HEK293 (cell line): ENCODE results near the gene METTL24.

Experiments
- CTCF ChIA-PET: fragments of 350-600 bp; formaldehyde crosslinking; extraction: SDS; loops from one replicate; lab custom pipeline; 2021; ENCODE audit warnings: antibody characterized with exemption; lab: Yijun Ruan, JAX
- POLR2A ChIA-PET: fragments of 300-600 bp; formaldehyde crosslinking; extraction: SDS; loops from one replicate; lab custom pipeline; 2020; ENCODE audit warnings: antibody characterized with exemption, inconsistent platforms; lab: Yijun Ruan, JAX
- H3K27ac ChIP-seq: fragments of 200-500 bp; sonication (Bioruptor generic); 2 replicates; pipeline ENCODE4 v1.5.1; 2014; ENCODE audit warnings: low read depth, low read length, control low read depth, inconsistent platforms; ENCODE audit errors: extremely low read depth
- H3K36me3 ChIP-seq, 2 experiments: fragments of 200-500 bp in 1 of 2; sonication (Bioruptor generic) in 1 of 2; 1 replicate in 1 of 2; 2 replicates in 1 of 2; pipeline ENCODE4 v1.5.1; 2014 to 2017; ENCODE audit warnings: inconsistent platforms in 2 of 2, low read length in 2 of 2; ENCODE audit not compliant: control insufficient read depth in 2 of 2, insufficient read depth in 1 of 2
- H3K4me1 ChIP-seq: fragments of 200-500 bp; sonication (Bioruptor generic); 2 replicates; pipeline ENCODE4 v1.5.1; 2014; ENCODE audit warnings: mild to moderate bottlenecking, low read length, inconsistent platforms; ENCODE audit not compliant: control insufficient read depth, insufficient read depth
- H3K4me3 ChIP-seq: 2 replicates; pipeline ENCODE4 v1.5.1; 2011; ENCODE audit warnings: low read depth, mild to moderate bottlenecking, control low read depth, low read length, moderate library complexity
- H3K9me3 ChIP-seq: fragments of 200-500 bp; sonication (Bioruptor generic); 2 replicates; pipeline ENCODE4 v1.5.1; 2014; ENCODE audit warnings: low read depth, low read length, inconsistent platforms; ENCODE audit not compliant: control insufficient read depth, insufficient read depth
- GLI4 ChIP-seq: fragments of 450-650 bp; formaldehyde crosslinking; IDR thresholded peaks from 2 replicates; pipeline ENCODE4 v1.5.1; 2016; ENCODE audit warnings: missing biosample characterization, missing genetic modification characterization
- MYNN ChIP-seq: fragments of 450-650 bp; formaldehyde crosslinking; IDR thresholded peaks from 2 replicates; pipeline ENCODE4 v1.5.1; 2016; ENCODE audit warnings: missing biosample characterization, missing genetic modification characterization, borderline replicate concordance
- TRIM28 ChIP-seq: IDR thresholded peaks from 2 replicates; pipeline ENCODE4 v1.6.1; 2011; ENCODE audit warnings: low read length, control low read depth, borderline replicate concordance
- ZBTB1 ChIP-seq: fragments of 450-650 bp; formaldehyde crosslinking; IDR thresholded peaks from 2 replicates; pipeline ENCODE4 v1.5.1; 2016; ENCODE audit warnings: missing biosample characterization, missing genetic modification characterization
- ZBTB17 ChIP-seq: fragments of 450-650 bp; formaldehyde crosslinking; IDR thresholded peaks from 2 replicates; pipeline ENCODE4 v1.5.1; 2016; ENCODE audit warnings: missing biosample characterization, missing genetic modification characterization
- ZBTB48 ChIP-seq: fragments of 450-650 bp; formaldehyde crosslinking; IDR thresholded peaks from 2 replicates; pipeline ENCODE4 v1.5.1; 2016; ENCODE audit warnings: missing biosample characterization, missing genetic modification characterization
- ZFP3 ChIP-seq: fragments of 450-650 bp; formaldehyde crosslinking; IDR thresholded peaks from 2 replicates; pipeline ENCODE4 v1.5.1; 2016; ENCODE audit warnings: low read depth, missing biosample characterization, missing genetic modification characterization
- ZNF19 ChIP-seq: fragments of 450-650 bp; formaldehyde crosslinking; IDR thresholded peaks from 2 replicates; pipeline ENCODE4; 2016; ENCODE audit warnings: missing biosample characterization, missing genetic modification characterization, low read depth
- ZNF274 ChIP-seq, 2 experiments: fragments of 200-500 bp in 1 of 2; fragments of 450-650 bp in 1 of 2; sonication (Bioruptor generic) in 1 of 2; formaldehyde crosslinking in 1 of 2; IDR thresholded peaks; 2 replicates each; pipeline versions ENCODE4 v1.5.1 to v1.6.1; 2014 to 2016; ENCODE audit warnings: borderline replicate concordance in 1 of 2, inconsistent platforms in 1 of 2, low read length in 1 of 2, missing biosample characterization in 1 of 2, missing genetic modification characterization in 1 of 2
- ZNF335 ChIP-seq: fragments of 450-650 bp; formaldehyde crosslinking; conservative IDR thresholded peaks from 2 replicates; pipeline ENCODE4 v1.5.1; 2016; ENCODE audit warnings: missing biosample characterization, missing genetic modification characterization
- ZNF366 ChIP-seq: fragments of 450-650 bp; formaldehyde crosslinking; conservative IDR thresholded peaks from 2 replicates; pipeline ENCODE4 v1.5.1; 2016; ENCODE audit warnings: missing biosample characterization, missing genetic modification characterization
- ZNF670 ChIP-seq: fragments of 450-650 bp; formaldehyde crosslinking; IDR thresholded peaks from 2 replicates; pipeline ENCODE4 v1.5.1; 2016; ENCODE audit warnings: missing biosample characterization, missing genetic modification characterization, low read depth
- ZNF830 ChIP-seq: fragments of 450-650 bp; IDR thresholded peaks from 2 replicates; pipeline ENCODE4 v1.5.0; 2018; ENCODE audit warnings: missing biosample characterization, missing genetic modification characterization, low read depth, mild to moderate bottlenecking, moderate library complexity
- ZSCAN23 ChIP-seq: fragments of 450-650 bp; formaldehyde crosslinking; IDR thresholded peaks from 2 replicates; pipeline ENCODE4 v1.5.1; 2016; ENCODE audit warnings: missing biosample characterization, missing genetic modification characterization
- TF ChIP-seq, protein P1 (sequence below): fragments of 450-650 bp; IDR thresholded peaks from 2 replicates; pipeline ENCODE4 v1.5.1; 2018; ENCODE audit warnings: missing biosample characterization, missing genetic modification characterization
- TF ChIP-seq, protein P2 (sequence below): fragments of 450-650 bp; formaldehyde crosslinking; IDR thresholded peaks from 2 replicates; pipeline ENCODE4 v1.5.1; 2016; ENCODE audit warnings: missing biosample characterization, missing genetic modification characterization
- TF ChIP-seq, protein P3 (sequence below): fragments of 450-650 bp; formaldehyde crosslinking; IDR thresholded peaks from 2 replicates; pipeline ENCODE4 v1.5.1; 2016; ENCODE audit warnings: missing biosample characterization, missing genetic modification characterization, borderline replicate concordance
- TF ChIP-seq, protein P4 (sequence below): fragments of 450-650 bp; formaldehyde crosslinking; IDR thresholded peaks from 2 replicates; pipeline ENCODE4 v1.5.1; 2017; ENCODE audit warnings: missing biosample characterization, missing genetic modification characterization

METTL24 gene

DNA sequence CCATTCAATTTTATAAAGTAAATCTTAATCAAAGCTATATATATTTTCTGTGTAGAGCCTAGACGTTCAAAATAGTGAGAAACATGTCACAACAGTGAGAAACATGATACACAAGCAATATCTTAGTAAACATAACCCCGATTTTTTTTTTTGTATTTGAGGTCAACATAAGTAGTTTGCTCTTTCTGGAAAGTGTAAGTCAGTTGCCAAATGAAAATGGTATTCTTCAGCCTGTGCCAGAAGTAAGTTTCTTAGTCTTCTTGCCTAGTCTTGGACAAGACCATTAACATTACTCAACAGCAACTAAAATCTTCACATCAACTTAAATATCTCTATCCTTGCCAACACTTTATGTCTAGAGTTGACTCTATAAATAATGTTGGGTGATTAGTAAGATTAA, 59.7 kb downstream of the METTL24 start (continued):
- no peak for TF ChIP-seq ZNF830 (tag by site-specific recombination)
- TF ChIP-seq ZNF670 (tag by site-specific recombination): no peak
- no peak for TF ChIP-seq ZBTB48 (tag by site-specific recombination)
- TF ChIP-seq ZNF19 (tag by site-specific recombination): no peak
- no peak for TF ChIP-seq GLI4 (tag by site-specific recombination)
- TF ChIP-seq ZFP3: no peak
- TF ChIP-seq TRIM28: no peak
- no peak for TF ChIP-seq ZSCAN23 (tag by site-specific recombination)
- TF ChIP-seq, all 188 proteins: peak for 0

DNA sequence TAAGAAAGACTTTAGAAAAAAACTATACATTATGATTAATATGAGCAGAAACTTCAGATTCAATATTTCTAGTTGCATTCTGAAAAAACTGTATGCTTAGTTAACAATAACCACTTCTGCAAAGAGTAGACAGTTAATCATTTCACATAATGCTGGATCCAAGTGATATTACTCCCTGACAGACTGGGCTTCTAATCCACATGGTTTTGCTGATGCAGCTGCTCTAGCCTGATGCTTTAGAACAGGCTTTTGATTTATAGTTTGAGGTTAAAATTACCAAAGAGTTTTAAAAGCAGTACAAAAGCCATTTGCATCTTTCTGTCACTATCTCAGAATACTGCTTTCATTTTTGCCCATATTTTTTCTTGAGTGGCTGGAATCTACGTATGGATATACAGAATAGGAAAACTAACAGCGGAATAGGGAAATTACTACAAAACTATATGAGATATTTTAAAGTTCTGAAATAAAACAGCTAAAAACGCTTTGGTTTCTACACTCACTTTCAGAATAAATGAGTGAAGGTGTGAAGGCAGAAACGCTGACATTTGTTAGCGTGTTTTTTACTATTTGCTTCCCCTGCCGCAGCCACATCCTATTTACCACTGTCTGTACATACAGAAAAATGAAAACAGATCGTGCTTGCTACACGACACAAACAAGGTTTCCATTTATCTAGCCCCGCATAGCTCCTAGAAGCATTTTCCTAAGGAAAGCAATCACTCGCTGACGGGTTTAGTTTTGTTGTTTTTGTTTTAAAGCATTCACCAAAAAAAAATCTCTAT, 61.7 kb downstream of the METTL24 start:
- Histone ChIP-seq H3K27ac (no peak overlapping the region), H3K36me3 (no peaks in the 10 kb centered on the region), H3K4me3 (no peak overlapping the region), H3K9me3 (no peaks in the 10 kb centered on the region)
- POLR2A ChIA-PET: no interaction called here
- CTCF ChIA-PET: interaction anchor here (0.6 to 1.9 kb wide), 2 partner anchors 118 to 580 kb away, joined by 3 to 4 read pairs; no protein-coding TSS in a partner anchor
- TF ChIP-seq, protein P1, sequence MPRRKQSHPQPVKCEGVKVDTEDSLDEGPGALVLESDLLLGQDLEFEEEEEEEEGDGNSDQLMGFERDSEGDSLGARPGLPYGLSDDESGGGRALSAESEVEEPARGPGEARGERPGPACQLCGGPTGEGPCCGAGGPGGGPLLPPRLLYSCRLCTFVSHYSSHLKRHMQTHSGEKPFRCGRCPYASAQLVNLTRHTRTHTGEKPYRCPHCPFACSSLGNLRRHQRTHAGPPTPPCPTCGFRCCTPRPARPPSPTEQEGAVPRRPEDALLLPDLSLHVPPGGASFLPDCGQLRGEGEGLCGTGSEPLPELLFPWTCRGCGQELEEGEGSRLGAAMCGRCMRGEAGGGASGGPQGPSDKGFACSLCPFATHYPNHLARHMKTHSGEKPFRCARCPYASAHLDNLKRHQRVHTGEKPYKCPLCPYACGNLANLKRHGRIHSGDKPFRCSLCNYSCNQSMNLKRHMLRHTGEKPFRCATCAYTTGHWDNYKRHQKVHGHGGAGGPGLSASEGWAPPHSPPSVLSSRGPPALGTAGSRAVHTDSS (tag by site-specific recombination): no peak
- TF ChIP-seq ZBTB17 (tag by site-specific recombination): 0 out of 2 replicates have a peak, but pooled peaks have one; percentile 20
- TF ChIP-seq ZBTB1 (tag by site-specific recombination): no peak
- no peak for TF ChIP-seq ZNF274 (IDR thresholded peaks at IDR 0.05; ENCODE audit: low read length)
- no peak for TF ChIP-seq ZNF274 (tag by site-specific recombination; IDR thresholded peaks at IDR 0.05; ENCODE audit: borderline replicate concordance)
- TF ChIP-seq, protein P2, sequence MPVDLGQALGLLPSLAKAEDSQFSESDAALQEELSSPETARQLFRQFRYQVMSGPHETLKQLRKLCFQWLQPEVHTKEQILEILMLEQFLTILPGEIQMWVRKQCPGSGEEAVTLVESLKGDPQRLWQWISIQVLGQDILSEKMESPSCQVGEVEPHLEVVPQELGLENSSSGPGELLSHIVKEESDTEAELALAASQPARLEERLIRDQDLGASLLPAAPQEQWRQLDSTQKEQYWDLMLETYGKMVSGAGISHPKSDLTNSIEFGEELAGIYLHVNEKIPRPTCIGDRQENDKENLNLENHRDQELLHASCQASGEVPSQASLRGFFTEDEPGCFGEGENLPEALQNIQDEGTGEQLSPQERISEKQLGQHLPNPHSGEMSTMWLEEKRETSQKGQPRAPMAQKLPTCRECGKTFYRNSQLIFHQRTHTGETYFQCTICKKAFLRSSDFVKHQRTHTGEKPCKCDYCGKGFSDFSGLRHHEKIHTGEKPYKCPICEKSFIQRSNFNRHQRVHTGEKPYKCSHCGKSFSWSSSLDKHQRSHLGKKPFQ: no peak
- TF ChIP-seq MYNN (tag by site-specific recombination): no peak
- TF ChIP-seq, all 188 proteins: peak for 1
- H3K4me1 ChIP-seq: 0 out of 2 replicates have a peak, but pooled peaks cover 6% of the 10 kb centered on the region

DNA sequence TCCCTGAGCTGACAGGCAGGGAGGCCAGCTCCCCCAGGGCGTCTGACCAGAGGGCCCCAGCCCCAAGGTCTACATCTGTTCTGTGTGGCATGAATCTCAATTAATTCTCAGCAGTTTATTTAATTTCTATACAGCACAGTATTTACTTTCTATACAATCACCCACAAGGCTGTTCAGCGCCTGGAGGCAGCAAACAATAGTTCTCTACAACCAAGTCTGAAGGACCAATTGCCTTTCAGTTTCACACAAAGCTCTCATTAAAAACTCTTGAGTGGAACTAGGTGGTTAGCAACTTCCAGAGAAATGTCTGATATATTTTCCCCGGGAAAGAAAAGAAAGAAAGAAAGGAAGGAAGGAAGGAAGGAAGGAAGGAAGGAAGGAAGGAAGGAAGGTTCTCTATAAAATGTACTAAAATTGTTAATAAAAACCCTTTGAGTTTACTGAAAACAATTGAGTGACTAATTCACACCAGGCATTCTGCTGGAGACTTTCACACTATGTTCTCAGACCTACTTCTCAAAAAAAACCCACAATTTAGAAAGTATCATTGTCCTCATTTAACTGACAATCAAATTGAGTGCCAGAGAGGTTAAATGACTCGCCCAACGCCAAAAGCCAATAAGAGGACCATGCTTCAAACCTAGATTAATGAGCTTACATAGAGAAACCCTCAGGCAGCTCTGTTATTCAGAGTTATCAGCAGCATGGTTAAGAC, 62.5 kb downstream of the METTL24 start:
- Histone ChIP-seq H3K36me3 (no peaks in the 10 kb centered on the region), H3K4me1 (0 out of 2 replicates have a peak, but pooled peaks cover 6% of the 10 kb centered on the region), H3K27ac (no peak overlapping the region), H3K9me3 (no peaks in the 10 kb centered on the region), H3K4me3 (no peak overlapping the region)
- ChIA-PET POLR2A (no interaction called here), CTCF (interaction anchor here (1.9 kb wide), 1 partner anchor 117 kb away, joined by 4 read pairs; no protein-coding TSS in a partner anchor)
- TF ChIP-seq ZNF366 (no peak), ZNF335 (tag by site-specific recombination) (no peak), MYNN (tag by site-specific recombination) (no peak)
- TF ChIP-seq, protein P3, sequence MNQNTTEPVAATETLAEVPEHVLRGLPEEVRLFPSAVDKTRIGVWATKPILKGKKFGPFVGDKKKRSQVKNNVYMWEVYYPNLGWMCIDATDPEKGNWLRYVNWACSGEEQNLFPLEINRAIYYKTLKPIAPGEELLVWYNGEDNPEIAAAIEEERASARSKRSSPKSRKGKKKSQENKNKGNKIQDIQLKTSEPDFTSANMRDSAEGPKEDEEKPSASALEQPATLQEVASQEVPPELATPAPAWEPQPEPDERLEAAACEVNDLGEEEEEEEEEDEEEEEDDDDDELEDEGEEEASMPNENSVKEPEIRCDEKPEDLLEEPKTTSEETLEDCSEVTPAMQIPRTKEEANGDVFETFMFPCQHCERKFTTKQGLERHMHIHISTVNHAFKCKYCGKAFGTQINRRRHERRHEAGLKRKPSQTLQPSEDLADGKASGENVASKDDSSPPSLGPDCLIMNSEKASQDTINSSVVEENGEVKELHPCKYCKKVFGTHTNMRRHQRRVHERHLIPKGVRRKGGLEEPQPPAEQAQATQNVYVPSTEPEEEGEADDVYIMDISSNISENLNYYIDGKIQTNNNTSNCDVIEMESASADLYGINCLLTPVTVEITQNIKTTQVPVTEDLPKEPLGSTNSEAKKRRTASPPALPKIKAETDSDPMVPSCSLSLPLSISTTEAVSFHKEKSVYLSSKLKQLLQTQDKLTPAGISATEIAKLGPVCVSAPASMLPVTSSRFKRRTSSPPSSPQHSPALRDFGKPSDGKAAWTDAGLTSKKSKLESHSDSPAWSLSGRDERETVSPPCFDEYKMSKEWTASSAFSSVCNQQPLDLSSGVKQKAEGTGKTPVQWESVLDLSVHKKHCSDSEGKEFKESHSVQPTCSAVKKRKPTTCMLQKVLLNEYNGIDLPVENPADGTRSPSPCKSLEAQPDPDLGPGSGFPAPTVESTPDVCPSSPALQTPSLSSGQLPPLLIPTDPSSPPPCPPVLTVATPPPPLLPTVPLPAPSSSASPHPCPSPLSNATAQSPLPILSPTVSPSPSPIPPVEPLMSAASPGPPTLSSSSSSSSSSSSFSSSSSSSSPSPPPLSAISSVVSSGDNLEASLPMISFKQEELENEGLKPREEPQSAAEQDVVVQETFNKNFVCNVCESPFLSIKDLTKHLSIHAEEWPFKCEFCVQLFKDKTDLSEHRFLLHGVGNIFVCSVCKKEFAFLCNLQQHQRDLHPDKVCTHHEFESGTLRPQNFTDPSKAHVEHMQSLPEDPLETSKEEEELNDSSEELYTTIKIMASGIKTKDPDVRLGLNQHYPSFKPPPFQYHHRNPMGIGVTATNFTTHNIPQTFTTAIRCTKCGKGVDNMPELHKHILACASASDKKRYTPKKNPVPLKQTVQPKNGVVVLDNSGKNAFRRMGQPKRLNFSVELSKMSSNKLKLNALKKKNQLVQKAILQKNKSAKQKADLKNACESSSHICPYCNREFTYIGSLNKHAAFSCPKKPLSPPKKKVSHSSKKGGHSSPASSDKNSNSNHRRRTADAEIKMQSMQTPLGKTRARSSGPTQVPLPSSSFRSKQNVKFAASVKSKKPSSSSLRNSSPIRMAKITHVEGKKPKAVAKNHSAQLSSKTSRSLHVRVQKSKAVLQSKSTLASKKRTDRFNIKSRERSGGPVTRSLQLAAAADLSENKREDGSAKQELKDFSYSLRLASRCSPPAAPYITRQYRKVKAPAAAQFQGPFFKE (tag by site-specific recombination): no peak
- TF ChIP-seq, protein P4, sequence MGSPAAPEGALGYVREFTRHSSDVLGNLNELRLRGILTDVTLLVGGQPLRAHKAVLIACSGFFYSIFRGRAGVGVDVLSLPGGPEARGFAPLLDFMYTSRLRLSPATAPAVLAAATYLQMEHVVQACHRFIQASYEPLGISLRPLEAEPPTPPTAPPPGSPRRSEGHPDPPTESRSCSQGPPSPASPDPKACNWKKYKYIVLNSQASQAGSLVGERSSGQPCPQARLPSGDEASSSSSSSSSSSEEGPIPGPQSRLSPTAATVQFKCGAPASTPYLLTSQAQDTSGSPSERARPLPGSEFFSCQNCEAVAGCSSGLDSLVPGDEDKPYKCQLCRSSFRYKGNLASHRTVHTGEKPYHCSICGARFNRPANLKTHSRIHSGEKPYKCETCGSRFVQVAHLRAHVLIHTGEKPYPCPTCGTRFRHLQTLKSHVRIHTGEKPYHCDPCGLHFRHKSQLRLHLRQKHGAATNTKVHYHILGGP (tag by site-specific recombination): no peak
